MG63 (cell line): Measurements from ENCODE around the gene OR10R2. TPM values are rescaled to one million over a fixed set of nuclear protein-coding genes. Genes with fewer than 3 reads are reported as not detected.
A peak's percentile ranks its signal among the peaks of the same experiment; 100 is the strongest.

Experiments used
- DNase-seq: peaks from one replicate; pipeline ENCODE4 v3.0.0-alpha.2; 2020
- H3K27me3 ChIP-seq: fragments of 250-450 bp; sonication (Bioruptor Pico); 2 replicates; pipeline ENCODE4 v1.5.1; 2020; ENCODE audit warnings: mild to moderate bottlenecking, moderate library complexity
- H3K36me3 ChIP-seq: fragments of 250-450 bp; sonication (Bioruptor Pico); 2 replicates; pipeline ENCODE4 v1.5.1; 2020; ENCODE audit warnings: mild to moderate bottlenecking, moderate library complexity
- H3K4me3 ChIP-seq: fragments of 250-450 bp; sonication (Bioruptor Pico); 2 replicates; pipeline ENCODE4 v1.5.1; 2020; ENCODE audit warnings: mild to moderate bottlenecking, moderate library complexity
- H3K9me3 ChIP-seq: fragments of 250-450 bp; sonication (Bioruptor Pico); 2 replicates; pipeline ENCODE4 v1.5.1; 2020; ENCODE audit warnings: mild to moderate bottlenecking, moderate library complexity
- total RNA-seq: library from RNA; depleted of rRNA; stranded (reverse); fragments of >200 nt; shearing (Covaris generic); gene quantifications from 2 replicates; pipeline ENCODE4 v1.2.3, GENCODE V29; 2014; ENCODE audit warnings: low replicate concordance; rRNA removed

Gene OR10R2
- total RNA-seq, 1 experiment from 2014 or later, result not detected

DNA sequence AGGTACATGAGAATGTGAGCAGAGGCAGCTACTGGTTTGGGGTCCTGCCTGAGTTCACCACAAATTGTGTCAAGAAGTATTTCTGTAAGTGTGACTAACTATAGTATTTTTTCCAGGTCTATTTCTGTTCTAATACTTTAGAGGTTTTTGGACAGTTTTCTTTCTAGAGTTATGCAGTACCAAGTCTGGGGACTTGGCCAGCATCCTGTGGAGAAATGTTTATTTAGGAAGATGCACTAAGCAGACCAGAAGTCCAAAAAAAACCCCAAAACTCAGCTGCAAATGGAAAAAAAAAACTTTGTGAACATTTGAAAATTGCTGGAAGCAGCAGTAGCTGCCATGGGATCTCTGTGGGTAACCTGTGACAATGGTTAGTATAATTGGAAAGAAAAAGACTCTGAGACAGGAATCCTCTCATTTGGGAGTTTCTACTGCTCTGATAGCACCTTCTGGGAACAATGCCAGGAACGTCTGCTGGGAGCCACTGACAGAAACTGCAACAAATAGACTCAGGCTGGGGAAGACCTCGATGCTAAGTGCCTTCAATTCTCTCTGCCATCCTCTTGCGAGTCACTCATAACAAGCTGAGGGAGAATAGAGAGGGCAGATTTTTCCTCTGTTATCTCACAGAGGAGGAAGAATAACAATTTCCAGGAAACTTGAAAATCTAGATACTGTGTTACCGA, 37.6 kb downstream of the OR10R2 start:
- Histone ChIP-seq H3K27me3 (peaks cover 4% of the 10 kb centered on the region; the same call in 1 of the 2 replicates), H3K36me3 (no peaks in the 10 kb centered on the region), H3K4me3 (no peak overlapping the region), H3K9me3 (no peaks in the 10 kb centered on the region)
- DNase-seq, result peak; percentile 33

DNA sequence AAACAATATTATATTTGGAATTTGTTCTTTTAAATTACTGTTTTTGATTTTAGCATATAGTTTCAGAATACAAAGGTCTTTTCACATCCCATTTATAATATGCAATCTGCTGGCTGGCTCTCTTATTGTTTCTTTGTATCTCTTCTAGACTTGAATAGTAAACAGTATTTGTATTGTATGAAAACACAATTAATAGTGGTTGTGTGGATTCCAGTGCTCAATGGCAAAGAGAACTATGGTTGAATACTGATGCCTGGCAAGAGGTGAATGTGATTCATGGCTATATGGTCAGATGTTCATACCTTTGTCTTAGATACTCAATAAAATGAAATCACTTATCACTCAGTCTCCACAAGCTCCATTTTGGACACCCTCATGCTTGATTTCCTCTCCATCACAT, 44.9 kb downstream of the OR10R2 start:
- Histone ChIP-seq H3K36me3 (no peaks in the 10 kb centered on the region), H3K4me3 (no peak overlapping the region), H3K27me3 (peaks cover 4% of the 10 kb centered on the region), H3K9me3 (no peaks in the 10 kb centered on the region)
- no peak for DNase-seq

DNA sequence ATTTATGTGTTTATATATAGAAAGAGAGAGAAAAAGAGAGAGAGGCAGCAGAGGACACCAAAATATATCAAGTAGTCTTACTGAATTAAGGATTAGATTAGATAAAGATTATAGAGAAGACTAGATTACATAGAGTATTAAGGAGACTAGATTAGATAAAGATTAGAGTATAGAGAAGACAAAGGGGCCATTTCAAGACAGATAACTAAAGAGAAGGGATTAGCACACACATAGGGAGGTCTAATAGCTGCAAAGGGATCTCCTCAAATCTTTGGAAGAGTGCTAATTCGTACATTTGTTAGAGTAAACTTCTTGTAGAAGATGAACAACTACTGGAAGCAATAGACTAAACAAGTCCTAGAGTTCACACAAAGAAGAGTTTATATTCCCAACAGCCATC, 48.0 kb downstream of the OR10R2 start:
- Histone ChIP-seq H3K4me3 (no peak overlapping the region), H3K9me3 (no peaks in the 10 kb centered on the region), H3K27me3 (peaks cover 4% of the 10 kb centered on the region), H3K36me3 (no peaks in the 10 kb centered on the region)
- DNase-seq, result no peak

DNA sequence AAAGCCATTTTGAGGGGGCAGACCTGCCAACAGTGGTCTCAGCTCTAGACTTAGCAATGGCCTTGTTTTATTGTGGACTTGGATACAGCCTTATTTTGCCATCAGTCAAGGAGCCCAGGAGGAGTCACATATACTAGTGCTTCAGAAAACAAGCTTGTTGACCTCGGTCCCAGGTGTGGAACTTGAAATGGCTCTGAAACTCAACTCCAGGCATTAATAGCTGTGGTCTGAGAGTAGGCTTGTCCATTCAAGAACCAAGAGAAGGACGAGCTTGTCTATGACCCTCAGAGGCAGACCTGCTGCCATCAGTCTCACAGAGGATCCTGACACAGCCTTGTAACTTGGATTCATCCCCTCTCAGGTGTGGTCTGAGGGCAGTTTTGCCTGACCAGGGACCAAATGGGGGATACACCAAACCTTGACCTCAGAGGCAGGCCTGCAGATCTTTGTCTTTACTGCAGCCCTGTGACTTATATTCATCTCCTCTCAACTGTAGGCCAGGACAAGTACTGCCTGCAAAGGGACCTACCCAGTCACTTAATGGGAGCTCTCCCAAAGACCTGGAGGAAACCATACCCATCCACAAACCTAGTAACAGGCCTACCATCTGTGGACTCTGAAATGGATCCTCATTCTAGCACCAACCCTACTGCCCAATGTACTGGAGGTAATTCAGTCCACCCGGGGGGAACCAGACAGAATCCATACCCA, 49.1 kb downstream of the OR10R2 start:
- peaks cover 8% of the 10 kb centered on the region for H3K27me3 ChIP-seq
- no peak for DNase-seq
- H3K36me3 ChIP-seq, result no peaks in the 10 kb centered on the region
- H3K4me3 ChIP-seq, result no peak overlapping the region
- no peaks in the 10 kb centered on the region; the same call in 1 of the 2 replicates for H3K9me3 ChIP-seq

DNA sequence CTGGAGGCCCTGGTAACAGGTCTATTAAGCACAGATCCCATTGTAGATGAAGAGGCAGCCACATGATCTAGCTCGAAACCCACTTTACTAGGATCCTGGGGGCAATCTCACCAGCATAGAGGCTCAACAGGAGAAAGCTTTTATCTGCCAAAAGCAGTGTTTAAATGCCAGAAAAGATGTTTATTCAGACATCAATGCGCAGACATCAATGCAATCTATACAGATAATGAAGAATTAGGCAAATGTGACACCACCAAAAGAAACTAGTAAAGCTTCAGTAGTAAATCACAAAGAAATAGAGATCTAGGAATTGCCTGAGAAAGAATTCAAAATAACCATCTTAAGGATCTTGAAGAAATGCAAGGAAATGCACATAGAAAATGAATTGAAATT, 49.6 kb downstream of the OR10R2 start:
- no peaks in the 10 kb centered on the region; the same call in 1 of the 2 replicates for H3K9me3 ChIP-seq
- no peak overlapping the region for H3K4me3 ChIP-seq
- peaks cover 8% of the 10 kb centered on the region for H3K27me3 ChIP-seq
- H3K36me3 ChIP-seq, result no peaks in the 10 kb centered on the region
- DNase-seq, result no peak

DNA sequence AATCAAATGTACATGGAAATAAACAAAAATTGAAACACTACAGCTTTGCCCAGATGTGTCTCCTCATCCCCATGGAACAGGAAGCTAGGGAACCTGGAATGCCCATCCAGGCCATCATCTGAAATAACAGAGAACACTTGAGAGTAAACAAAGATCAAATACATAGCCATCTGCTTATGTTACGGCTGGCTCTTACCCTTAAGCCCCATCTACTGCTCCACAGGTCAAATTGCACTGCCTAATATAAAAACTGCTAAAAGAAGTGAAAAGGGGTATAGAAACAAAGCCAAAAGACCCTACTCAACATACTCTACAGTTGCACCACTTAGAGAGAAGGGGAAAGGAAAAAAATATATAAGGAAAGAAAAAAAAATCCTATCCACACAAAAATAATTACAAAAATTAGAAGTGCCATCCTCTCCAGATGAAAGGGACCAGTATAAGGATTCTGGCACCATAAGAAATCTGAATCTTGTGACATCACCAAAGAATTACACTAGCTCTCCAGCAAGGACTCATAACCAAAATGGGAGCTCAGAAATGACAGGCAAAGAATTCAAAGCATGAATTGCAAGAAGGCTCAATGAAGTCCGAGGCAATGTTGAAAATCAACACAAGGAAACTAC, 55.3 kb downstream of the OR10R2 start:
- no peaks in the 10 kb centered on the region for H3K36me3 ChIP-seq
- peaks cover 7% of the 10 kb centered on the region for H3K27me3 ChIP-seq
- no peak for DNase-seq
- H3K4me3 ChIP-seq, result no peak overlapping the region
- no peaks in the 10 kb centered on the region; the same call in 1 of the 2 replicates for H3K9me3 ChIP-seq

Other genes with a start within 250 kb of the OR10R2 start
- gene CD1A, start 217.8 kb upstream of the OR10R2 start, total RNA-seq, result not detected in 2 replicates
- not detected in 2 replicates for gene CD1C, start 182.3 kb upstream of the OR10R2 start, total RNA-seq
- gene CD1B, start 140.7 kb upstream of the OR10R2 start, total RNA-seq, result not detected in 2 replicates
- not detected in 2 replicates for gene CD1E, start 118.3 kb upstream of the OR10R2 start, total RNA-seq
- not detected in 2 replicates for gene OR10T2, start 72.8 kb upstream of the OR10R2 start, total RNA-seq
- not detected in 2 replicates for gene OR10K2, start 46.0 kb upstream of the OR10R2 start, total RNA-seq
- not detected in 2 replicates for gene OR10K1, start 10.4 kb upstream of the OR10R2 start, total RNA-seq
- not detected in 2 replicates for gene OR6Y1, start 82.2 kb downstream of the OR10R2 start, total RNA-seq
- not detected in 2 replicates for gene OR6P1, start 98.4 kb downstream of the OR10R2 start, total RNA-seq
- not detected in 2 replicates for gene OR10X1, start 107.7 kb downstream of the OR10R2 start, total RNA-seq
- not detected in 2 replicates for gene OR10Z1, start 133.0 kb downstream of the OR10R2 start, total RNA-seq
- not detected in 2 replicates for gene SPTA1, start 214.5 kb downstream of the OR10R2 start, total RNA-seq
- not detected in 2 replicates for gene OR6K2, start 228.4 kb downstream of the OR10R2 start, total RNA-seq
- gene OR6K3, start 248.5 kb downstream of the OR10R2 start, total RNA-seq, result not detected in 2 replicates